GM21737 (cell line): ENCODE data around the gene CNP.
"Not testable (repeated sequence)": the region's sequence is repeated elsewhere in the genome, so short reads cannot be mapped to it uniquely, and the experiment has no call there.

ENCODE experiments used
- ATAC-seq: cut with Tn5 transposase; IDR thresholded peaks from one replicate; pipeline ENCODE4 v1.9.1; 2021; ENCODE audit warnings: mild to moderate bottlenecking, moderate library complexity; ENCODE audit not compliant: unreplicated experiment

Gene CNP

DNA sequence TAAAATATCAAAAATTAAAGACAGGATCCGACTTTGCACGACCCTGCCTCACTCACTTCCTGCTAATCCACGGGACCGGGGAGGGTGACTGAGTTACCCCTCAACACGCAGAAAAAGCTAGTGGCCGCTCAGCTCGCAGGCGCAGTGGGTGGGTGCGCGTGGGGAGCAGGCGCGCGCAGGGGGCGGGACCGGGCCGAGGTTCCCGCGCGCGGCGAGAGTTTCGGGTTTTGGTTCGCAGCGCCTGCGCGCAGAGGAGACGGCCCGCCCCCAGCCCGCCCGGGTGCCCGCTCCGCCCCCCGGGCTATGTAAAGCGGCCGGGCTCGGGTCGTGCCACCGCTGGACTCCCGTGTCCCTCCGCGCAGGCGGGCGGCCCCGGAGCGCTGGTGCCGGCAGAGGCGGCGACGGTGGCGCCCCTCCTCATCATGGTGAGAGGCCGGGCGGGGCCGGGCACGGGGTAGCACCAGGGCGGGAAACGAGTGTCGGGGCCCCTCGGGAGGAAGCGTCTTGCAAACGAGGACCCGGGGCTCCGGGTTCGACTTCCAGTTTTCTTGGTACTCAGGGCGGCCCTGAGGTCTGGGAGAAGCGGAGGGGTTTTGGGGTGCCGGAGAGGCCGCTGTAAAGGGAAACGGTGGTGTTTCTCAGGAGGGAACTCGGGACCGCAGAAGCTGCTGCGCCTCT is at the start of gene CNP:
CNP (plus strand) TSS at position 333 of the 678 bp plus-strand sequence; CDS start at position 423, 90 bp downstream.
- ATAC-seq = peak; percentile 51

DNA sequence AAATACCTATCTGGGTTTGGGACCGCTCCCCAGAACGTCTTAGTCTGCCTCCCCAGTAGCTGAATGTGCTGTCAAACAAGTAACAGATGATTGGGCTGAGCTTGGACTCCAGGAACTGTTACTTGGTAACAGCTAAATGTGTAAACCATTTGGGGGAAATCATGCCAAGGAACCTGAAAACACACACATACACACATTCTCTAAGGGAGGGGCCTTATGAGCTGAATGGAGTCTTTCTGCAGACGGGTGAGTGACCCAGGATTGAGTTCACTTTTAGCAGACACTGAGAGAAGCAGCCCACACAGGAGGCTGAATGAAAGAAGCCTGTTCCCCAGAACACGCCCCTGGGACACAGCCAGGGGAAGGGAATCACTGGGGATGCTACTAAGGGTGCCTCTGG is 49.4 kb upstream of the CNP start:
- no peak for ATAC-seq

DNA sequence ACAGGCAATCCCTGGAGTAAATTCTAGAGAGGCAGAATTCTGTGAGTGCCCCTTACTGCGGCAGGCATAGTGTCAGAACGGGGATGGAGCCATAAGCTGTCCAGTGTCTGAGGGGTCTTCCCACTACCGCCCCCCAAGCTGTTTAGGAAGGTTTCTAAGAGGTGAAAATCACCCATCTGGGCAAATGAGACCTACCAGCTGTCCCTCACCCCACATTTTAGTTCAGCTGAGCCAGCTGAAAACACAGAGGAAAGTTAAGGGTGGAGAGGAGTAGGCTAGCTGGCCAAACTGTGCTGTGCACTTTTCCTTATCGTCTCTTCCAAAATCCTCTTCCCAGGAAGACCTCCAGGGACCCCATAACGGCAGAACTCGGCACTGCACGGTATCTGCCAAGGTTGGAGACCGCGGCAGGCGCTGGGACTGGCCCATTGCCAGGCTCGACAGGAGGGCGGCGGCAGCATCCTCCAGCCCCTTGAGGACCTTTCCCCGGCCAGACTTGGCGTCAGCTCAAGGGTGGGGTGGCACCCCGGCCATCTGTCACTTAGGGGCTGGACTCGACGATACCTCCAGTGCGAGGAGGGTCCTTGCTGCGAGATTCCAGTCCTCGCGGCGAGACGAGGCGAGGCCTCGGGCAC is 48.8 kb upstream of the CNP start:
- peak; percentile 14 for ATAC-seq

DNA sequence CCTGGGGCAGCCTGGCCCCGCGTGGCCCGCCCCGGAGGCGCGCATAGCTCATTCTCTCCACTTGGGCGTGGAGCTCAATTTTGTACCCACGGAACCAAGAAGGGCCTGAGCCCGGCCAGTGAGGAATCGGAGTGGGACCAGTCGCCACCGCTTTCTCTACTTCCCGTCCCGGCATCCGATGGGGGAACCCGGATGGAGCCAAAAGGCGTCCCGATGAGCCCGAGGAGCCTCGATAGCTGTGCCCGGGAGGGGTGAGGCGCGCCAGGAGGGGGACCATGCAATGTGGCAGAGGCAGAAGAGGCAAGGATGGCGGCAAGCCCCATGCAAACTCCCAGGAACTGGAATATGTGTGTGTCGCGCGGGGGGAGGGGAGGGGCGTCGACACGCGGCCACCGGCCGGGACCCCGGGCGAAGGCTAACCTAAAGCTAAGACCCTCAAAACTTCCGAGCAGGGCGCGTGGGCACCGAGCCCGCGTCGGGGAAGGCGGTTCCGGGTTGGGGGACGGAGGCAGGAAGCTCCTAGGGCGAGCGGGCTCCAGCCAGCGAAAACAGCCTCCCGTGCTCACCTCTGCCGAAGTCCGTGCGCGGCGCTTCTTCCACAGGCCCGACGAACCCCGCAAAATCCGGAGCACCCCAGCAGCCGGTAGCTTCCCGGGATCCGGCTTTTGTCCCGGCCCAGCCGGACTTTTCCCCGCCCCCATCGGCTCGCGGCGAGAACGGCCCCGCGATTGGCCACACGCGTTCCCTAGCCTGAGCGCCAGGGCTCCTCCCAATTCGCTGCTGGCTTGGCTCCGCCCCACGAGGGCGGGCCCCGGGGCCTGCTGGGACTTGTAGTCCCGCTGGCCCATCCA is 48.1 kb upstream of the CNP start, which contains the start of gene ACLY:
ACLY (minus strand) TSS at position 638 of the 851 bp plus-strand sequence. CDS start 5,078 bp downstream, outside the sequence.
- ATAC-seq = peak; percentile 94

DNA sequence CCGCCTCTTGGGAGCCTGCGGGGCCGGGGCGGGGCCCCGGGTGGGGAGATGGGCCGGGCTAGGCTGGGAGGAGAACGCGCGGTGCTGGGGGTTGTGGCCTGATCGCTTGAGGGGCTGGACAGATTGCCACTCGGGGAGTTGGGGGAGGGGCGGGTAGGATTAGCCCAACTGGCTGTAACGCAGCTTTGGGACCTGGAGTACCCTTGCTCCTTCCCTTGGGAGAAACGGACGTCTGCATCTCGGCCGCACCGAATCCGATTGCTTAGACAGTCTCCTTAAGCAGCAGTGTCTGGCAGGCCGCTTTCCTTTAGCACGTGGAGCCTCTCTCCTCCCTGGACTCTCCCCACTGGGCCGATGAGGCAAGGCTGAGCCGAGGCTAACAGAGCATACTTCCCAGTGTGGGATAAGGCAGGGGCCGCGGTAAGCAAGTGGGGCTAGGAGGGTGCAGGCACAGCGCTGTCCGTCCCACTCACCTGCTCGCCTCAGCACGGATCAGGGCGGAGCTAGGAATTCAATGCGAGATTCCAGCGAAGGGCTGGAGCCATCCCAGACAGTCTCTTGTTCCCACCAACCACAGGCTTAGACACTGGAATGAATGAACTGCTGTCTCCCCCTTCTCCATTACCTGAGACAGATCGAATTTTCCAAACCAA is 47.3 kb upstream of the CNP start:
- ATAC-seq = peak; percentile 4

DNA sequence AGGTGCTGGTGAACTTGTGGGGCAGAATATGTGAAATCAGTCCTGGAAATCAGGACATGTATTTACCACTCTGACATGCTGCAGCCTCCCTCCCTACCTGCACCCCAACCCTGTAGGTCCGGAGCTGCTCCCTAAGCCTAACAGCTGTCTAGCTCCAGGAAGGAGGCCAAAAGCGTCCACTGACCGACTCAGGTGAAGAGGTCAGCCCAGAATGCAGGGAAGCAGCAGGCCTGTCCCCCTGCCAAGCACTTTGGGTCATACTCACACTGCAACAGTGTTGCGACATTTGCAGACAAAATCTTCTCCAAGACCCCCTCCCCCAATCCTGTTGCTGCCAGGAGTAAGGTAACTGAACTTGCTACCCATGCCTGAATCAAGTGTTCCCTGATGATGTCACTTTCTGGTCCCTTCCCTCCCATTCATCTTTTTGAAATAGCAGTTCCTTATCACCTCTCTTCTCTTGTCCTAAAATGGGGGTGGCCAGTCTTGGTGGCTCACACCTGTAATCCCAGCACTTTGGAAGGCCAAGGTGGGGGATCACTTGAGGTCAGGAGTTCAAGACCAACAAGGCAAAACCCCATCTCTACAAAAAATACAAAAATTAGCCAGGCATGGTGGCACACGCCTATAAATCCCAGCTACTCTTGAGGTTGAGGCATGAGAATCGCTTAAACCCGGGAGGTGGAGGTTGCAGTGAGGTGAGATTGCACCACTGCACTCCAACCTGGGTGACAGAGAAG is 46.6 kb upstream of the CNP start:
- no peak for ATAC-seq

DNA sequence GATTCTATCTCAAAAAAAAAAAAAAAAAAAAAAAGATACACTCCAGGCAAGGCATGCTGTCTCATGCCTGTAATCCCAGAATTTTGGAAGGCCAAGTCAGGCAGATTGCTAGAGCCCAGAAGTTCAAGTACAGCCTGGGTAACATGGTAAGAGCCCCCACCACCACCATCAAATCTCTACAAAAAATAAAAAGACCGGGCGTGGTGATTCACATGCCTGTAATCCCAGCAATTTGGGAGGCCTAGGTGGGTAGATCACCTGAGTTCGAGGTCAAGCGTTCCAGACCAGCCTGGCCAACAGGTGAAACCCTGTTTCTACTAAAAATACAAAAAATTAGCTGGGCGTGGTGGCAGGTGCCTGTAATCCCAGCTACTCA is 46.0 kb upstream of the CNP start:
- ATAC-seq = no peak

DNA sequence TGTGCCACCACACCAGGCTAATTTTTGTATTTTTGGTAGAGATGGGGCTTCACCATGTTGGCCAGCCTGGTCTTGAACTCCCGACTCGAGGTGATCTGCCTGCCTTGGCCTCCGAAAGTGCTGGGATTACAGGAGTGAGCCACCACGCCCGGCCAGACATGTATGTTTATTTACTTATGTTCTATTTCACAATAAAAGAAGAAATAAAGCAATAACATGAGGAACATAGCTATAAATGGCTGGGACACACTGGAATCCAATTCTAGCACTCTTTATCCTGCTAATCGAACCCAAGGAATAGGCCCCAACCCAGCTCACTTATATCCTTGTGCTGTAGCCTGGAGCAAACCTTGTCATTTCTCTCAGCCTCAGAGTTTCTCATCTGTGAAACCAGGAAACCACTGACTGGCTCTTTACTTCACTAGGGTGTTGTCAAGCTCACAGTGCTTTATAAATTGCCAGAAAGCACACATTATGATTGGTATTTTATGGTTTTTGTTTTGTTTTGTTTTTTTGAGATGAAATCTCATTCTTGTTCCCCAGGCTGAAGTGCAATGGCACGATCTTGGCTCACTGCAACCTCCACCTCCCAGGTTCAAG is 40.5 kb upstream of the CNP start:
- no peak for ATAC-seq

DNA sequence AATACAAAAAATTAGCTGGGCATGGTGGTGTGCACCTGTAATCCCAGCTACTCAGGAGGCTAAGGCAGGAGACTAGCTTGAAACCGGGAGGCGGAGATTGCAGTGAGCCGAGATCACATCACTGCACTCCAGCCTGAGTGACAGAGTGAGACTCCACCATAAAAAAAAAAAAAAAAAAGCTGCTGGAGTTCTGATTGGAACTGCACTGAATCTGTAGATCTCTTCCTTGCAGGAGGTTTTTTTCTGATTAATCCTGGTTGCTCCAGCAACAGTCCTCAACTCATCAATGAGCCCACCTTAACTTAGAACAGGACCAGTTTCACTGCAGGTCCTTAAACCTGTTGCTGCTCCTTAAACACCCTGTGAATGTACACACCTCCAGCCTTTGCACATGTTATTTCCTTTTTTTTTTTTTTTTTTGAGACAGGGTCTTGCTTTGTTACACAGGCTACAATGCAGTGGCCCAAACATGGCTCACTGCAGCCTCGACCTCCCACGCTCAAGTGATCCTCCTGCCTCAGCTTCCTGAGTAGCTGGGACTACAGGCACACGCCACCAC is 37.8 kb upstream of the CNP start:
- ATAC-seq = no peak

DNA sequence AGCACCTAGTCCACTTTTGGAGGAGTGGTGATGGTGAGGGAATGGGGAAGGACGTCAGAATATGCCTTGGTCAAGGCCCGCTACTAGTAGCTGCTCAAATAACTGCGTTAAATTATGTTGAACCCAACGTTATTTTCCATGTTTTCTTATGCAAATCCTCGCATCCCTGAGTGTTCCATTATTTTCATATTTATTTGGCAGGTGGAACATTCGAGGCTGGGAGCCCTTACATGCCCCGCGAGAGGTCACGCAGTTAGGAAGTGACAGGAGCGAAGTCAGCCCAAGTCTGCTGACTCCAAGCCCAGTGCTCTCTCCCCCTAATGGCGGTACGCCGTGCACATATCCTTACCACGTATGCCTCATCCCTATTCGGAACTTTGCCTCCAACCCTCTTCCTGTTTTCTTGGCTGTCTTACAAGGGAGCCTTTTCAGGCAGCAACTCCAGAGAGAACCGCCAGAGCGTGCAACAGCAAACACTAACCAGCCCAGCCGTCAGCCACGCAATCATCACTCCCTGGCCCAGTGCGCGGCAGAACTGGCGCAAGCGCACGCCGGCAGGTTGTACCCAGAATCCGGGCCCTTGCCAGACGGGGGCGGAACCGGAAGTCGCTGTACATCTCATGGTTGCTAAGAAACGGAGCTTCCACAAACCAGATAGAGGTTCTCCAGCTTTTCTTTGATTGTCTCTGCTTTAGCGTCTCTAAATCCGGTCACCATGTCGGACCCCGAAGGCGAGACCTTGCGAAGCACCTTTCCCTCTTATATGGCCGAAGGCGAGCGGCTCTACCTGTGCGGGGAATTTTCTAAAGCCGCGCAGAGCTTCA is 36.4 kb upstream of the CNP start, which contains the start of gene ODAD4:
ODAD4 (plus strand) TSS at position 609 of the 824 bp plus-strand sequence; CDS start at position 716, 107 bp downstream.
- peak; percentile 92 for ATAC-seq

DNA sequence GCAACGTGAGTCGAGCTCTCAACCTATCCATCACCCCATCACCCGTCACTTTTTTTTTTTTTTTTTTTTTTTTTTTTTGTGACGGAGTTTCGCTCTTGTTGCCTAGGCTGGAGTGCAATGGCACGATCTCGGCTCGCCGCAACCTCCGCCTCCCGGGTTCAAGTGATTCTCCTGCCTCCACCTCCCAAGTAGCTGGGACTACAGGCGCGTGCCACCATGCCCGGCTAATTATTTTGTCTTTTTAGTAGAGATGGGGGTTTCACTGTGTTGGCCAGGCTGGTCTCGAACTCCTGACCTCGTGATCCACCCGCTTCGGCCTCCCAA is 35.8 kb upstream of the CNP start:
- ATAC-seq = not testable (repeated sequence)

DNA sequence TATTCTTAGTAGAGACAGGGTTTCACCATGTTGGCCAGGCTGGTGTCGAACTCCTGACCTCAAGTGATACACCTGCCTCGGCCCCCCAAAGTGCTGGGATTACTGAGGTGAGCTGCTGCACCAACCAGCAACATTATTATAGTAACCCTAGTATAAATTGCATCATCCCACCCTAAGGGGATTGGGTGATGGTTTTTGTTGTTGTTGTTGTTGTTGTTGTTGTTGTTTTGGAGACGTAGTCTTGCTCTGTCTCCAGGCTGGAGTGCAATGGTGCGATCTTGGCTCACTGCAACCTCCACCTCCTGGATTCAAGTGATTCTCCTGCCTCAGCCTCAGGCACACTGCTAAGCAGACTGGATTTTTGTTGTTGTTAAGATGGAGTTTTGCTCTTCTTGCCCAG is 34.9 kb upstream of the CNP start:
- not testable (repeated sequence) for ATAC-seq

DNA sequence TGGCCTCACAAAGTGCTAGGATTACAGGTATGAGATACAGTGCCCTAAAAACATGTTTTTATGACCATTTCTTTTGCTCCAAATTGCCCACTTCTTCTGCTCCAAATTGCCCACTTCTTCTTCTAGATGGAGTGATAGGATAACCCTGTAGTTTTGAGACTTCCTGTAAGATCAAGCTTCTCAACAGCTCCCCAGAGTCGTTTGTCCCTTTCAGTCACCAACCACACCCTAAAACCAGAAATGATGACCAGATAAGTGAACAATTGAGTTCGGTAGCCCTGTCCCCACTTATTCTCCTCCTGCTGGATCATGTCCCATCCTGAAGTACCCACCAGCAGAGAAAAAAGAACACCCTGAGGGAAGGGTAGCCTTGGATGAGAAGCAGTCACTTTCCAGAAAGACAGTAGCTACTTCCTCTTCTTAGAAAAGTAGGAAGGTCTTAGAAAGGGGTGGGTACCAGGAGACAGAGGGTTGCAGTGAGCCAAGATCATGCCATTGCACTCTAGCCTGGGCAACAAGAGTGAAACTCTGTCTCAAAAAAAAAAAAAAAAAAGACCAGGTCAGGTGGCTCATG is 33.7 kb upstream of the CNP start:
- no peak for ATAC-seq

DNA sequence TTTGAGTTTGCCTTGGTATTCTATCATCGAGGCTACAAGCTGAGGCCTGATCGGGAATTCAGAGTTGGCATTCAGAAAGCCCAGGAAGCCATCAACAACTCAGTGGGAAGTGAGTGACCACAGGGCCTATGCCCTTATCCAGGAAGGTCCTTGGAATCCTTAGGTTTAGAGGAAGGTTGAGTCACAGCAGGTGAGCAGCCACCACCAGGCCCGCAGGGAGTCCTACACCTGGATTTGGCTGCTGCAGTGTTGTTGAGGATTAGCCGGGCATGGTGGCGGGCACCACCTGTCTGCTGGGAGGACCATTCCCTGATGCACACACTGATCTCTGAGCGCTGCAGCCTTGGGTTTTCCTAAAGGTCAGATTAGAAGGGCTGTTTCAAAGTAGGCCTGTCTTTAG is 31.0 kb upstream of the CNP start:
- no peak for ATAC-seq

DNA sequence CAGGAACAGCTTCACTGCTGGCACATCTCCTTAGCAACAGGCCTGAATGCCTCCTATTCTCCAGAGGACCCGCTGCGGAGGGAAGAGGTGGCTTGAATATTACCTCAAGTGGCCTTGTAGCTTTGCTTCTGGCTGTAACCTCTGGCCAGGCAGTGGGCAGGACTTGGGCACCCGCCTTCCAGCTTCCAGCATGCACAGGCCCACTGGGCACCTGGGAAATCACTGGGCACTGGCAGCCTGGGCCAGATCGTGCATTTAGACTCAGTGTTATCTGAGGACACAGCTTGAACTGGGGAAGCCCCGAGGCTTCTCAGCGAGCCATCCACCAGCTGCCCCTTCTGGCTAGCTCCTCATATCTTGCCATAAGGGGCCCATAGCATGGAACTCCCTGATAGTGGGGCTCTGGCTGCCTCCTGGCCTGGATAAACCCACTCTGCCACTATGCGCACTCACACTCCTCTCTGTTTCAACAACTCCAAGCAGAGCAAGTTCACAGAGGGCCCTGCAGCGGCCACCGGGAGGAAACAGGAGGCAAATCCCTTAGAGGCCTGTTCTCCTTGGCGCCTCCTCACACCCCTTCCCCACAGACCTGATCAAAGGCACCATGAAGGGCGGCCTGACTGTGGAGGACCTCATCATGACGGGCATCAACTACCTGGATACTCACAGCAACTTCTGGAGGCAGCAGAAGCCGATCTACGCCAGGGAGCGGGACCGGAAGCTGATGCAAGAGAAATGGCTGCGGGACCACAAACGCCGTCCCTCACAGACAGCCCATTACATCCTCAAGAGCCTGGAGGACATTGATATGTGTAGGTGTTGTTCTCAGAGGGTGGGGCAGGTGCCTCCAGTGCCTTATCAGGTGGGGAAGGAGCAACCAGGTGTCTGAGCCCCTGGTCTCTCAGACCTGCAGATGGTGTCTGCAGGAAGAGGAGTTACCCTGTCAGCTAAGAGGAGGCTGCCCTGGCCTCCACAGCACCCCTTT is 28.3 kb upstream of the CNP start:
- ATAC-seq = no peak

DNA sequence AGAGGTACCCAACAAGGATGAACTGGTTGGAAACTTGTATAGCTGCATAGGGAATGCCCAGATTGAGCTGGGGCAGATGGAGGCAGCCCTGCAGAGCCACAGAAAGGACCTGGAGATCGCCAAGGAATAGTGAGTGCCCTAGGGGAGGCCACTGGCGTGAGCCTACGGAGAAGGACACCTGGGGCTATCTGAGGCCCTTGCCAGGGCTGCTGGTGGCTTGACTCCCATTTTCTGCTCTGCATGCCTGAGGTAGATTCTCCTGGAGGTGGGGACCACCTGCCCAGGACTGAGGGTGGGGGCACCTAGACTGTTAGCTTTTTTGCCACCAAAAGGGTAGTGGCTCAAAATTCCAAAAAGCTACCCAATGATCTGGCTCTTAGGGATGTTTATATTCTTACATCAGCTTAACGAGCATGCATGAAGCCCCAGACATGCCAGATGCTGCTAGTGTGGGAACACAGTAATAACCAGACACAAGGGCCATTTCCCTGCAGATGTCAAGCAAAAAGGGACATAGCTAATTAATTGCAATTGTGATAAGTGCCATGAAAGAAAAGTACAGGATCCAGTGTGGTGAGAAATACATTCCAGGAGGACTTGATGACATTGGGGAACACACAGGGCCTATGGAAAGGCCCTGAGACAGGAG is 27.4 kb upstream of the CNP start:
- ATAC-seq = no peak

DNA sequence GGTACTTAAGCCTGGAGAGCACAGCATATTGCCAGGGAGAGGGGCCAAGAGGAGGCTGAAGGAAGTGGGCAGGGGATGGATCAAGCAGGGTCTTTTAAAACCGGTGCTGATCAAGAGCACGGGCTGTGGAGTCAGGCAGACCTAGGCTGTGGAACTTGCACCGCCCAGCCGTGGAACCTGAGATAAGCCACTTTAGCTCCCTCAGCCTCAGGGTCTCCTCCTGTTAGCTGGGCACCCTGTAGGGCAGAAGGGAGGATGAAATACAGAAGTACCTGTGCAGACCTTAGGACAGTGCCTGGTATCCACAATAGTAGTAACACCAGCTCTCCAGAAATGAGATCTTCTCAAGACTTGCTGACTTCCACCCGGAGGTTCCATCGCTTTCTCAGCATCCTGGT is 26.9 kb upstream of the CNP start:
- ATAC-seq = no peak
